ENCODE data around the gene ZNF182. TPM values are rescaled to one million over a fixed set of nuclear protein-coding genes. Genes with fewer than 3 reads are reported as not detected.
"Not testable (repeated sequence)": the region's sequence is repeated elsewhere in the genome, so short reads cannot be mapped to it uniquely, and the experiment has no call there.

Gene ZNF182
- total RNA-seq, 1 experiment from 2014 or later = 3.8 TPM

DNA sequence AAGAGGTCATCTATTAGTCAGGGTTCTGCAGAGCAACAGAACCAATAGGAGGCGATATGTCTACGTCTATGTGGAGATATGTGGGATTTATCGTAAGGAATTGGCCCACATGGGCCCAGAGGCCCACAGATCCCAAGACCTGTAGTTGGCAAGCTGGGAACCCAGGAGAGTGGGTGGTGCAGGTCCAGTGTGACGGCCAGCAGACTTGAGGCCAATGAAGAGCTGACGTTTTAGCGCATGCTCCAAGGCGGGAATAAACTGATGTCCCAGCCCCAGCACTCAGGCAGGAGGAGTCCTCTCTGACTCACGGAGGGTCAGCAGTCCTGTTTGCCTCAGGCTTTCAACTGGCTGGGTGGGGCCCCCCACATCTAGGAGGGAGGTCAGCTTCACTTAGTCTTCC is 24.3 kb upstream of the ZNF182 start:
- no peaks in the 10 kb centered on the region for H3K27me3 ChIP-seq (ENCODE audit: insufficient read depth, low read depth)
- no peak for DNase-seq
- intact Hi-C loops (cut with micrococcal nuclease; ENCODE audit: unreplicated experiment) = loop anchor here (5.0 to 10.0 kb wide), 2 partner anchors 176 to 363 kb away; no protein-coding TSS in a partner anchor
- CTCF ChIA-PET = no interaction called here
- no peaks in the 10 kb centered on the region for H3K9me3 ChIP-seq (ENCODE audit: insufficient read depth, low read depth)
- no peaks in the 10 kb centered on the region for H3K79me2 ChIP-seq (ENCODE audit: low read depth)
- H3K4me3 ChIP-seq = no peak overlapping the region
- BruUV-seq (replicated peaks) = no TSS peak
- TF ChIP-seq, protein P1, sequence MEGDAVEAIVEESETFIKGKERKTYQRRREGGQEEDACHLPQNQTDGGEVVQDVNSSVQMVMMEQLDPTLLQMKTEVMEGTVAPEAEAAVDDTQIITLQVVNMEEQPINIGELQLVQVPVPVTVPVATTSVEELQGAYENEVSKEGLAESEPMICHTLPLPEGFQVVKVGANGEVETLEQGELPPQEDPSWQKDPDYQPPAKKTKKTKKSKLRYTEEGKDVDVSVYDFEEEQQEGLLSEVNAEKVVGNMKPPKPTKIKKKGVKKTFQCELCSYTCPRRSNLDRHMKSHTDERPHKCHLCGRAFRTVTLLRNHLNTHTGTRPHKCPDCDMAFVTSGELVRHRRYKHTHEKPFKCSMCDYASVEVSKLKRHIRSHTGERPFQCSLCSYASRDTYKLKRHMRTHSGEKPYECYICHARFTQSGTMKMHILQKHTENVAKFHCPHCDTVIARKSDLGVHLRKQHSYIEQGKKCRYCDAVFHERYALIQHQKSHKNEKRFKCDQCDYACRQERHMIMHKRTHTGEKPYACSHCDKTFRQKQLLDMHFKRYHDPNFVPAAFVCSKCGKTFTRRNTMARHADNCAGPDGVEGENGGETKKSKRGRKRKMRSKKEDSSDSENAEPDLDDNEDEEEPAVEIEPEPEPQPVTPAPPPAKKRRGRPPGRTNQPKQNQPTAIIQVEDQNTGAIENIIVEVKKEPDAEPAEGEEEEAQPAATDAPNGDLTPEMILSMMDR (conservative IDR thresholded peaks at IDR 0.05) = no peak
- TF ChIP-seq EZH2 (IDR thresholded peaks at IDR 0.05; ENCODE audit: low read depth) = no peak
- H4K20me1 ChIP-seq (ENCODE audit: insufficient read depth) = no peaks in the 10 kb centered on the region
- no peak overlapping the region for H2AFZ ChIP-seq
- no peaks in the 10 kb centered on the region for H3K36me3 ChIP-seq (ENCODE audit: low read depth)
- no peaks in the 10 kb centered on the region for H3F3A ChIP-seq (ENCODE audit: insufficient read depth, low read depth)
- no peak overlapping the region for H3K4me2 ChIP-seq
- H3K27ac ChIP-seq = no peak overlapping the region
- POLR2A ChIA-PET (ENCODE audit: unreplicated experiment) = no interaction called here
- no peaks in the 10 kb centered on the region for H3K9me2 ChIP-seq (ENCODE audit: insufficient read depth)
- no peaks in the 10 kb centered on the region for H3K4me1 ChIP-seq (replicated peaks; ENCODE audit: insufficient read depth)

DNA sequence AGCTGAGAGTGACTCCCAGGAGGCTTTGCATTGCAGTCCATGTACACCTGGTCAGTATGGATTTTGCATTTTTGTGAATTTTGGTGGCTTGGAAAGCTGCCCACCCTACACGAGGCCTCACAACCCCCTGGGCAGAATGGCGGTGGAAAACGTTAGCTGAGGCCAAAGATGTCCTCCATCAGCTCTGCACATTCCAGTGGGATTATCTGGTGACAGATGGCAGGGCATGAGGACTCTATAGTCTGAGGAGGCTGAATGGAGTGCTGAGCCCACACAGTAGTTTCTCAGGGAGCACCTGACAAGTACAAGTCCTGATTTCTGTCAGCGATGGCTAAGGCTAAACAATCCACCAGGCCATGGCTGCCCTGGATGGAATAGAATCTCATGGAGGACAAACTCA is 23.8 kb upstream of the ZNF182 start:
- H3K4me1 ChIP-seq (replicated peaks; ENCODE audit: insufficient read depth); H3K4me3 ChIP-seq; H3K9me3 ChIP-seq (ENCODE audit: insufficient read depth, low read depth); H3K79me2 ChIP-seq (ENCODE audit: low read depth); H3K27ac ChIP-seq; BruUV-seq (replicated peaks); POLR2A ChIA-PET (ENCODE audit: unreplicated experiment); H3F3A ChIP-seq (ENCODE audit: insufficient read depth, low read depth); H3K4me2 ChIP-seq; DNase-seq; H3K36me3 ChIP-seq (ENCODE audit: low read depth); H3K27me3 ChIP-seq (ENCODE audit: insufficient read depth, low read depth); H3K9me2 ChIP-seq (ENCODE audit: insufficient read depth); H4K20me1 ChIP-seq (ENCODE audit: insufficient read depth); H2AFZ ChIP-seq: not testable (repeated sequence)
- CTCF ChIA-PET = interaction anchor here (0.6 kb wide), 1 partner anchor 525 kb away, joined by 3 read pairs; no protein-coding TSS in a partner anchor
- intact Hi-C loops (cut with micrococcal nuclease; ENCODE audit: unreplicated experiment) = loop anchor here (5.0 to 10.0 kb wide), 2 partner anchors 175 to 363 kb away; no protein-coding TSS in a partner anchor

DNA sequence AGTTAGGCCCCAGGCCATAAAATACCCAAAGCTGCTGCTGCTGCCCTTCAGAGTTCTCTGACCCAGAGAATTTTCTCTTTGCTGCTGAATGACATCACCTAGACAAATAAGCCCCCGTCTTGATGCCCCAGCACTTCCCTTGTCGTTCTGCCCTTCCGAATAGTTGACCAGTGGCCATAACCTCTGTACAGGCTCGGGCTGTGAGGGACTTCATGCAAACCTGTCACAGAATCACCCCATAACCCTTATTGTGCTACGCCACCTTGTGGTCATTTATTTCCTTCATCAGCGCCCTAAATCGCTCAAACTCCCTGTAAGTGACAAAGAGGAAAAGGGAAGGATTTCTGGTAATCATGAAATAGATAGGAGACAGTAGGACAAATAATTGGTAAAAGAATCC is 21.8 kb upstream of the ZNF182 start:
- Histone ChIP-seq H2AFZ (no peak overlapping the region), H3K4me1 (replicated peaks; ENCODE audit: insufficient read depth) (no peaks in the 10 kb centered on the region), H3K4me2 (no peak overlapping the region), H3K36me3 (ENCODE audit: low read depth) (no peaks in the 10 kb centered on the region), H3K79me2 (ENCODE audit: low read depth) (no peaks in the 10 kb centered on the region), H3K4me3 (no peak overlapping the region), H3K27ac (no peak overlapping the region), H3F3A (ENCODE audit: insufficient read depth, low read depth) (no peaks in the 10 kb centered on the region), H4K20me1 (ENCODE audit: insufficient read depth) (no peaks in the 10 kb centered on the region), H3K9me3 (ENCODE audit: insufficient read depth, low read depth) (no peaks in the 10 kb centered on the region), H3K27me3 (ENCODE audit: insufficient read depth, low read depth) (no peaks in the 10 kb centered on the region), H3K9me2 (ENCODE audit: insufficient read depth) (no peaks in the 10 kb centered on the region)
- no peak for TF ChIP-seq EZH2 (IDR thresholded peaks at IDR 0.05; ENCODE audit: low read depth)
- TF ChIP-seq, protein P1 (conservative IDR thresholded peaks at IDR 0.05) = peak; percentile 65
- DNase-seq = peak in 1 of 2 experiments; percentile 43
- BruUV-seq (replicated peaks) = no TSS peak
- ChIA-PET POLR2A (ENCODE audit: unreplicated experiment) (no interaction called here), CTCF (no interaction called here)
- intact Hi-C loops (cut with micrococcal nuclease; ENCODE audit: unreplicated experiment) = loop anchor here (5.0 to 10.0 kb wide), 2 partner anchors 173 to 361 kb away; no protein-coding TSS in a partner anchor

DNA sequence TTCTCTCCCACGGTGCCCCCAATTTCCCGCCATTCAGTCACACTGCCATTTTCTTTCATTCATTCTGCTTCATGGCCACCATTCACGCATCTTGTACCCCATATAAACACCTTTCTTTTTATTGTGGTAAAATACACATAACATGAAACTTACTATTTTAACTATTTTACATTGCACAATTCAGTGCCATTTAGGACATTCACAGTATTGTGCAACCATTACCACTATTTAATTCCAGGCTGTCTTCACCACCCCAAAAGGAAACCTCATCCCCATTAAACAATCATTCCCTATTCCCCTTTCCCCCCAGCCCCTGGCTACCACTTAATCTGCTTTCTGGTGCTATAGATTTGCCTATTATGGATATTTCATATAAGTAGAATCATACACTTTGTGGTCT is 18.9 kb upstream of the ZNF182 start:
- H4K20me1 ChIP-seq (ENCODE audit: insufficient read depth) = no peaks in the 10 kb centered on the region
- intact Hi-C loops (cut with micrococcal nuclease; ENCODE audit: unreplicated experiment) = loop anchor here (5.0 to 10.0 kb wide), 2 partner anchors 185 to 358 kb away; partner anchors contain the start of gene ZNF81
- CTCF ChIA-PET = no interaction called here

More for the DNA sequence above, 18.9 kb upstream of the ZNF182 start:
- BruUV-seq (replicated peaks) = no TSS peak
- POLR2A ChIA-PET (ENCODE audit: unreplicated experiment) = no interaction called here
- H3K4me3 ChIP-seq = no peak overlapping the region
- TF ChIP-seq EZH2 (IDR thresholded peaks at IDR 0.05; ENCODE audit: low read depth) = no peak
- TF ChIP-seq, protein P1 (conservative IDR thresholded peaks at IDR 0.05) = no peak
- no peak for DNase-seq
- no peaks in the 10 kb centered on the region for H3K79me2 ChIP-seq (ENCODE audit: low read depth)
- no peak overlapping the region for H3K27ac ChIP-seq
- H3K9me2 ChIP-seq (ENCODE audit: insufficient read depth) = no peaks in the 10 kb centered on the region
- no peaks in the 10 kb centered on the region for H3F3A ChIP-seq (ENCODE audit: insufficient read depth, low read depth)
- no peaks in the 10 kb centered on the region for H3K27me3 ChIP-seq (ENCODE audit: insufficient read depth, low read depth)
- no peak overlapping the region for H2AFZ ChIP-seq
- no peaks in the 10 kb centered on the region for H3K4me1 ChIP-seq (replicated peaks; ENCODE audit: insufficient read depth)
- H3K4me2 ChIP-seq = no peak overlapping the region
- no peaks in the 10 kb centered on the region for H3K9me3 ChIP-seq (ENCODE audit: insufficient read depth, low read depth)
- H3K36me3 ChIP-seq (ENCODE audit: low read depth) = no peaks in the 10 kb centered on the region

All from PC-9 (cell line).